Mesendoderm (in vitro differentiated cells): ENCODE measurements around the gene IFI44L.

ENCODE experiments used
- DNase-seq: peaks from one replicate; pipeline ENCODE4 v3.0.0; 2013
- H2AK5ac ChIP-seq: 2 replicates; pipeline ENCODE4 v1.6.1; 2013; ENCODE audit warnings: low read length, inconsistent platforms
- H2BK120ac ChIP-seq: 2 replicates; pipeline ENCODE4 v1.6.1; 2013; ENCODE audit warnings: low read depth, mild to moderate bottlenecking, low read length, moderate library complexity, mixed read lengths
- H2BK15ac ChIP-seq: replicated peaks from 2 replicates; pipeline ENCODE4 v1.6.1; 2013; ENCODE audit warnings: low read depth, mild to moderate bottlenecking, moderate library complexity
- H2BK5ac ChIP-seq: 2 replicates; pipeline ENCODE4 v1.6.1; 2013; ENCODE audit warnings: low read length, inconsistent platforms
- H3K18ac ChIP-seq: 2 replicates; pipeline ENCODE4 v1.6.1; 2013; ENCODE audit warnings: mild to moderate bottlenecking, low read length, mixed read lengths
- H3K23ac ChIP-seq: one replicate; pipeline ENCODE4 v1.6.1; 2013; ENCODE audit warnings: low read length
- H3K27ac ChIP-seq: 2 replicates; pipeline ENCODE4 v1.5.1; 2013; ENCODE audit warnings: low read depth, mild to moderate bottlenecking, inconsistent platforms, low read length, moderate library complexity
- H3K27me3 ChIP-seq: 2 replicates; pipeline ENCODE4 v1.6.1; 2013; ENCODE audit warnings: low read length, control low read depth, mild to moderate bottlenecking, inconsistent platforms; ENCODE audit not compliant: insufficient read depth, poor library complexity
- H3K36me3 ChIP-seq: 2 replicates; pipeline ENCODE4 v1.6.1; 2013; ENCODE audit warnings: low read length, inconsistent platforms; ENCODE audit not compliant: control insufficient read depth, insufficient read depth
- H3K4ac ChIP-seq: one replicate; pipeline ENCODE4 v1.6.1; 2013; ENCODE audit warnings: low read depth, mild to moderate bottlenecking, low read length, moderate library complexity
- H3K4me1 ChIP-seq: 2 replicates; pipeline ENCODE4 v1.6.1; 2013; ENCODE audit warnings: low read depth, low read length, inconsistent platforms; ENCODE audit not compliant: control insufficient read depth
- H3K4me2 ChIP-seq: 2 replicates; pipeline ENCODE4 v1.6.1; 2013; ENCODE audit warnings: low read length
- H3K4me3 ChIP-seq: 2 replicates; pipeline ENCODE4 v1.5.1; 2013; ENCODE audit warnings: mild to moderate bottlenecking, low read length
- H3K56ac ChIP-seq: one replicate; pipeline ENCODE4 v1.6.1; 2013; ENCODE audit warnings: low read length
- H3K79me1 ChIP-seq: 2 replicates; pipeline ENCODE4 v1.6.1; 2013; ENCODE audit warnings: low read length, inconsistent platforms
- H3K79me2 ChIP-seq: 2 replicates; pipeline ENCODE4 v1.6.1; 2013; ENCODE audit warnings: mild to moderate bottlenecking, low read length; ENCODE audit not compliant: control insufficient read depth, insufficient read depth
- H3K9ac ChIP-seq: 2 replicates; pipeline ENCODE4 v1.6.1; 2013; ENCODE audit warnings: low read length, inconsistent platforms
- H4K5ac ChIP-seq: one replicate; pipeline ENCODE4 v1.6.1; 2013; ENCODE audit warnings: low read length
- H4K8ac ChIP-seq: one replicate; pipeline ENCODE4 v1.6.1; 2013; ENCODE audit warnings: low read depth, mild to moderate bottlenecking, control low read depth, low read length, moderate library complexity
- WGBS: extraction: QIAGEN DNeasy Blood & Tissue Kit; methylation state at CpG from one replicate; pipeline ENCODE4 v1.1.7; 2013; ENCODE audit warnings: low lambda C conversion rate, missing lambda C conversion rate; ENCODE audit not compliant: insufficient coverage; ENCODE audit errors: extremely low coverage; 5-methylcytosine and 5-hydroxymethylcytosine counted together

Gene IFI44L

GRCh38 chr1:78641558-78641957 is 21.3 kb downstream of the IFI44L start:
- Histone ChIP-seq H3K4ac (no peak overlapping the region), H3K4me1 (no peaks in the 10 kb centered on the region)
- no CpG with 5 or more reads among the region's 4 CpGs for WGBS

GRCh38 chr1:78645723-78646122 is 25.5 kb downstream of the IFI44L start:
- Histone ChIP-seq H3K36me3 (no peaks in the 10 kb centered on the region), H3K56ac (no peak overlapping the region), H3K4me2 (no peak overlapping the region), H3K9ac (no peak overlapping the region), H4K8ac (no peak overlapping the region), H3K4ac (no peak overlapping the region), H3K27me3 (no peaks in the 10 kb centered on the region), H2BK15ac (no peak overlapping the region), H3K27ac (no peak overlapping the region), H3K4me3 (no peak overlapping the region), H3K18ac (no peak overlapping the region), H3K79me2 (no peaks in the 10 kb centered on the region), H2BK120ac (no peak overlapping the region), H3K4me1 (no peaks in the 10 kb centered on the region), H2AK5ac (no peak overlapping the region), H3K79me1 (no peaks in the 10 kb centered on the region), H2BK5ac (no peak overlapping the region), H4K5ac (no peak overlapping the region), H3K23ac (no peak overlapping the region)
- DNase-seq: no peak
- WGBS: no CpG with 5 or more reads among the region's 1 CpG

More at GRCh38 chr1:78641558-78641957, 21.3 kb downstream of the IFI44L start:
- Histone ChIP-seq H3K9ac (no peak overlapping the region), H3K18ac (no peak overlapping the region), H3K56ac (no peak overlapping the region), H3K27me3 (no peaks in the 10 kb centered on the region), H3K79me2 (no peaks in the 10 kb centered on the region), H2BK120ac (no peak overlapping the region), H3K23ac (no peak overlapping the region), H3K27ac (no peak overlapping the region), H2AK5ac (no peak overlapping the region), H3K4me3 (no peak overlapping the region), H4K8ac (no peak overlapping the region), H3K36me3 (no peaks in the 10 kb centered on the region), H2BK15ac (no peak overlapping the region), H3K4me2 (no peak overlapping the region), H4K5ac (no peak overlapping the region), H3K79me1 (no peaks in the 10 kb centered on the region), H2BK5ac (no peak overlapping the region)
- no peak for DNase-seq

- WGBS: no CpG with 5 or more reads among the region's 1 CpG
- H4K5ac ChIP-seq: no peak overlapping the region
- no peaks in the 10 kb centered on the region for H3K36me3 ChIP-seq
- H2AK5ac ChIP-seq: no peak overlapping the region
- no peaks in the 10 kb centered on the region for H3K27me3 ChIP-seq
- H3K79me2 ChIP-seq: no peaks in the 10 kb centered on the region
- no peak overlapping the region for H3K4me3 ChIP-seq
- H3K18ac ChIP-seq: no peak overlapping the region
- no peak overlapping the region for H2BK5ac ChIP-seq
- no peak overlapping the region for H2BK15ac ChIP-seq
- no peak overlapping the region for H2BK120ac ChIP-seq
- H3K56ac ChIP-seq: no peak overlapping the region
- H4K8ac ChIP-seq: no peak overlapping the region
- no peaks in the 10 kb centered on the region for H3K4me1 ChIP-seq
- H3K23ac ChIP-seq: no peak overlapping the region
- no peak overlapping the region for H3K4ac ChIP-seq
- H3K9ac ChIP-seq: no peak overlapping the region
- H3K79me1 ChIP-seq: no peaks in the 10 kb centered on the region
- no peak overlapping the region for H3K27ac ChIP-seq
- no peak for DNase-seq
- H3K4me2 ChIP-seq: no peak overlapping the region
Observed at GRCh38 chr1:78647238-78647637, 27.0 kb downstream of the IFI44L start.

- H3K4me1 ChIP-seq: no peaks in the 10 kb centered on the region
- no peak within 1 kb of the TSS for H3K56ac ChIP-seq
- no peak within 1 kb of the TSS for H3K4ac ChIP-seq
- H3K27ac ChIP-seq: no peak within 1 kb of the TSS
- H3K18ac ChIP-seq: no peak within 1 kb of the TSS
- no peaks in the 10 kb centered on the region for H3K79me2 ChIP-seq
- no peak for DNase-seq
- no peak within 1 kb of the TSS for H3K4me3 ChIP-seq
- no peak within 1 kb of the TSS for H2AK5ac ChIP-seq
- H3K27me3 ChIP-seq: no peaks in the 10 kb centered on the region
- H3K4me2 ChIP-seq: no peak within 1 kb of the TSS
- H3K79me1 ChIP-seq: no peaks in the 10 kb centered on the region
- no peaks in the 10 kb centered on the region for H3K36me3 ChIP-seq
- no peak within 1 kb of the TSS for H4K8ac ChIP-seq
- no peak within 1 kb of the TSS for H2BK5ac ChIP-seq
- H2BK120ac ChIP-seq: no peak within 1 kb of the TSS
- no peak within 1 kb of the TSS for H4K5ac ChIP-seq
- no peak within 1 kb of the TSS for H2BK15ac ChIP-seq
- no peak within 1 kb of the TSS for H3K9ac ChIP-seq
- no peak within 1 kb of the TSS for H3K23ac ChIP-seq
Observed at GRCh38 chr1:78649628-78650027, 29.4 kb downstream of the IFI44L start, which contains the start of gene IFI44. IFI44 (plus strand) TSS chr1:78649831; CDS start chr1:78650196, 365 bp downstream.

- H2AK5ac ChIP-seq: no peak overlapping the region
- no peak overlapping the region for H3K4ac ChIP-seq
- H3K79me1 ChIP-seq: no peaks in the 10 kb centered on the region
- H3K4me3 ChIP-seq: no peak overlapping the region
- no peak overlapping the region for H3K9ac ChIP-seq
- no peak overlapping the region for H4K8ac ChIP-seq
- no peak overlapping the region for H2BK15ac ChIP-seq
- no peak overlapping the region for H2BK120ac ChIP-seq
- no peaks in the 10 kb centered on the region for H3K27me3 ChIP-seq
- no peak overlapping the region for H3K4me2 ChIP-seq
- no peak overlapping the region for H3K18ac ChIP-seq
- DNase-seq: no peak
- no peak overlapping the region for H3K56ac ChIP-seq
- H3K23ac ChIP-seq: no peak overlapping the region
- H4K5ac ChIP-seq: no peak overlapping the region
- H3K79me2 ChIP-seq: no peaks in the 10 kb centered on the region
- no peak overlapping the region for H2BK5ac ChIP-seq
- no peaks in the 10 kb centered on the region for H3K4me1 ChIP-seq
- WGBS: no CpG with 5 or more reads among the region's 6 CpGs
- H3K27ac ChIP-seq: no peak overlapping the region
- no peaks in the 10 kb centered on the region for H3K36me3 ChIP-seq
Observed at GRCh38 chr1:78650114-78650660, 29.9 kb downstream of the IFI44L start.

GRCh38 chr1:78651241-78651640 is 31.0 kb downstream of the IFI44L start:
- Histone ChIP-seq H3K18ac (no peak overlapping the region), H2BK15ac (no peak overlapping the region), H3K4me1 (no peaks in the 10 kb centered on the region), H3K27ac (no peak overlapping the region), H3K56ac (no peak overlapping the region), H3K4ac (no peak overlapping the region), H2BK5ac (no peak overlapping the region), H3K23ac (no peak overlapping the region), H3K79me1 (no peaks in the 10 kb centered on the region), H4K5ac (no peak overlapping the region), H3K4me2 (no peak overlapping the region), H3K4me3 (no peak overlapping the region), H2BK120ac (no peak overlapping the region), H3K79me2 (no peaks in the 10 kb centered on the region), H4K8ac (no peak overlapping the region), H3K9ac (no peak overlapping the region), H2AK5ac (no peak overlapping the region), H3K27me3 (no peaks in the 10 kb centered on the region), H3K36me3 (no peaks in the 10 kb centered on the region)
- no peak for DNase-seq
- no CpG with 5 or more reads among the region's 12 CpGs for WGBS
